ENCODE measurements around the gene E2F4.

E2F4 gene

GRCh38 chr16:67157892-67158635 is 33.9 kb upstream of the E2F4 start:
- DNase-seq (ENCODE audit: low read depth in 1 of 2, low spot score in 1 of 2) = no peak

DNA sequence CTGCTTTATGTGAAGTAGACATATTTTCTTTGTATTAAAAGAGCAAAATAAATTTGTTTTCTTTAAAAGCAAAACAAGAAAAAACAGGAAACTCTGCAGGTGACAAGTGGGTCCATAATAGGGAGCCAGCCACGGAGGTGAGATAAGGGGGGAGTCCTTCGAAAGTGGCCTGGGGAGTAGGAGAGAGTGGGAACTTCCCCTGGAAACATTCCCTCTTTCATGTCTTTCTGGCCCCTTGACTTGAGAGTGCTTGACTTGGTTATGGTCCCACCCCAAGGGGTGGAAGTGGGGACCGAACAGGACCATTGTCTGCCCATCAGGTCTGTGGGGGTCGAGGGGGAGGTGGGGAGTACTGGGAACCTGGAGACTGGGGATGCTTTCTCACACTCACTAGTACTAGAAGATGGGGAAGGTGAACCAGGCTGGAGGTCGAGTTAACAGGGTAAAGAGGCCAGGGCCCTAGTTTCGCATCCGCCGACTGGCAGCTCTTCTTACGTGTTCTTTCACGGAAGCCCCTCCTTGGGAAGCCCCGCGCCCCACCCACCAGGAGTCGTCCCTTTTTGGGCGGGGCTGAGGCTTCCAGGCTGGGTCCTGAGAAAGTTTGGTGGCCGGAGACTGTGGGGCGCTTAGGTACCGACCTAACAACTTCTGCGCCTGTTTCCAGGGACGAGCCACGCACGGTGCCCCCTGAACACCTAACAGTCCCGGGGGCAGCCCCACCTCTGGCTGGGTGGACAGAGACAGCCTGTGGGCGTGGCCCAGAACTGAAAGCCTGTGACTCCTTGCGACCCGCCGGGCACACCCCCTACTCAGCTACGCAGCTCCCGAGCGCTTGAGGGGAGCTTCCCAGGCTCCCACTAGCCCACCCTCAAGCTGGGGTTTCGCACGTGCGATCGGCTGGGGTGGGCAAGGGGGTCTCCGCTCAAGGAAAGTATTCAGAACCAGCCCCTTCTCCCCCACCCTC is 33.0 kb upstream of the E2F4 start:
- peak; percentile 58 to 65 for DNase-seq (ENCODE audit: low read depth in 1 of 2, low spot score in 1 of 2)

DNA sequence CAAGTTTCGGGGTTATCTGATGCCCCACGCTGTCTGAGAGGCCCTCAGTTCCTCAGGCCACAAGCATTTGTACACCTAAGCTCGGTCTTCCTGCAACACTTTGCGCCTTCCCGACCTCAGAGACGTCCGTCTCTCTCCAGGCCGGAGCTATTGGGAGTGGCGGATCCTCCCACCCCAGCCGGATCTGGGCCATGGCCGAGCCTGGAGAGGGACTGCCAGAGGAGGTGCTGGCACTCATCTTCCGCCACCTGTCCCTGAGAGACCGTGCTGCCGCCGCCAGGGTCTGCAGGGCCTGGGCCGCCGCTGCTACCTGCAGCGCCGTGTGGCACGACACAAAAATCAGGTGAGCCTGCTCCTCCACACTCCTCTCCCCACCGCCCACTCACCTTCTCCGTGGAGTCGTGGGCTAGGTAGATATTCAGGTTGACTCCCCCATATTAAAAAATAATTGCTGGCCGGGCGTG is 30.3 kb upstream of the E2F4 start:
- DNase-seq (ENCODE audit: low read depth in 1 of 2, low spot score in 1 of 2) = no peak

DNA sequence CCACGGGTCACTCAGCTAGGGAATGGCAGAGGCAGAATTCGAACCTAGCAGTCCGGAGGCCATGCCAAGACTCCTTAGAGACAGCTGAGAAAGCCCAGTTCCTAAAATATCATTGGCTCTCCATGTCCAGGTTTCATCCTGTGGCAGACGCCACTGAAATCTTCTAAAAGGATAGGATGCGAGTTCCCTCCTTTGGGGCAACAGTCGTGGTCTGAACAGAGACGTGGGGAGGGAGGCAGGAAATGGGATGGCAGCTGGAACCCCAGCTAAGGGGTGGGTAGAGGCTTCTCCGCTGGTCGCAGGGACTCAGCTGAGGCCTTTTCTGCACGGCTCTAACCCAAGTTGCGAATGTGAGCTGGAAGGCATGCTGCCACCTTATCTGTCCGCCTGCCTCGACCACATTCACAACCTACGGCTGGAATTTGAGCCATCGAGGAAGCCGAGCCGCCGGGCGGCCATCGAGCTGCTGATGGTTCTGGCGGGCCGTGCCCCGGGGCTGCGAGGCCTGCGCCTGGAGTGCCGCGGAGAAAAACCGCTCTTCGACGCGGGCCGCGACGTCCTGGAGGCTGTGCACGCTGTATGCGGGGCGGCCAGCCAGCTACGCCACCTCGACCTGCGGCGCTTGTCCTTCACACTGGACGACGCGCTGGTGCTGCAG is 29.3 kb upstream of the E2F4 start:
- DNase-seq (ENCODE audit: low read depth in 1 of 2, low spot score in 1 of 2) = no peak

DNA sequence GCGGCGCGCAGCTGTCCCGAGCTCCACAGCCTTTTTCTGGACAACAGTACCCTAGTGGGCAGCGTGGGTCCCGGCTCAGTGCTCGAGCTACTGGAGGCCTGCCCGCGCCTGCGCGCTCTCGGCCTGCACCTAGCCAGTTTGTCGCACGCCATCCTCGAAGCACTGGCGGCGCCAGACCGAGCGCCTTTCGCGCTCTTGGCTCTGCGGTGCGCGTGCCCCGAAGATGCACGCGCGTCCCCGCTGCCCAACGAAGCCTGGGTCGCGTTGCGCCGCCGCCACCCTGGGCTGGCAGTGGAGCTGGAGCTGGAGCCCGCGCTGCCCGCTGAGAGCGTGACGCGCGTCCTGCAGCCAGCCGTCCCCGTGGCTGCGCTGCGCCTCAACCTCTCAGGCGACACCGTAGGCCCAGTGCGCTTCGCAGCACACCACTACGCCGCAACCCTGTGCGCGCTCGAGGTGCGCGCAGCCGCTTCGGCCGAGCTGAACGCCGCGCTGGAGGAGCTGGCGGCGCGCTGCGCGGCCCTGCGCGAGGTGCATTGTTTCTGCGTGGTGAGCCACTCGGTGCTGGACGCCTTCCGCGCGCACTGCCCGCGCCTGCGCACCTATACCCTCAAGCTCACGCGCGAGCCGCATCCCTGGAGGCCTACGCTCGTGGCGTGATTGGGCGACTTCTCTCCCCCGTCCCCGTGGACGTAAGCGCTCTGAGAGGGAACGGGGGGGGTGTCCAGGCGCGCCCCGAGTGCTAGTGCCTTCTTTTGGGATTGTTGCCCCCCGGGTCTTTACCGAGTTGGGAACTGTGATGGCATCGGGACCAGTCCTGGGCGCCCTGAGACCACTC is 28.6 kb upstream of the E2F4 start:
- no peak for DNase-seq (ENCODE audit: low read depth in 1 of 2, low spot score in 1 of 2)

DNA sequence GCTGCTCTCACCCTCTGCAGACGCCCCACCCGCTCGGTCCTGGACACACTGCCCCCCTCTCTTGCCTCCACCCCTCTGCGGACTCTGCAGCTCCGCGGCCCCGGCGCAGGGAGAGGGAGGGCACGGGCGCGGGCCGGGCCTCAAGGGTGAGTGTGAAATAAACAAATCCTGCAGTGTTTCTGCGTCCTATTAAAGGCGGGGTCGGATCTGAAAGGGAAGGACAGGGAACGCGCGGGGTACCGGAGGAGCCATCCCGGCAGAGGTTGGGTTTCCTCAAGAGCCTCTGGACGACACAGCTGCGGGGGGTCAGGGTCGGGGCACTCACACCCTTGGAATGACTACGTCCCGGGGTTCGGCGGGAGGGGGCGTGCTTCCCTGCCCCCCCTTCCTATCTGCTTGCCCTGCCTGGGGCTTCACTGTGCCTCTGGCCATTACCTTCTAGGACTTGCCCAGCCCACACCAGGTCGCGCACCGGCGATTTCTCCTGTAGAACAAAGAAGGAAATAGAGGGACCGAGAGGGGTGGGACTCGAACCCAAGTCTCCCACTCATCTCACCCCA is 27.9 kb upstream of the E2F4 start:
- no peak for DNase-seq (ENCODE audit: low read depth in 1 of 2, low spot score in 1 of 2)

- no peak for DNase-seq (ENCODE audit: low read depth in 1 of 2, low spot score in 1 of 2)
Observed at GRCh38 chr16:67164599-67165061, 27.3 kb upstream of the E2F4 start, which contains the start of gene HSF4. Gene HSF4, plus strand, starts transcription at chr16:67164745. Its CDS starts 67 bp downstream, at chr16:67164812.

DNA sequence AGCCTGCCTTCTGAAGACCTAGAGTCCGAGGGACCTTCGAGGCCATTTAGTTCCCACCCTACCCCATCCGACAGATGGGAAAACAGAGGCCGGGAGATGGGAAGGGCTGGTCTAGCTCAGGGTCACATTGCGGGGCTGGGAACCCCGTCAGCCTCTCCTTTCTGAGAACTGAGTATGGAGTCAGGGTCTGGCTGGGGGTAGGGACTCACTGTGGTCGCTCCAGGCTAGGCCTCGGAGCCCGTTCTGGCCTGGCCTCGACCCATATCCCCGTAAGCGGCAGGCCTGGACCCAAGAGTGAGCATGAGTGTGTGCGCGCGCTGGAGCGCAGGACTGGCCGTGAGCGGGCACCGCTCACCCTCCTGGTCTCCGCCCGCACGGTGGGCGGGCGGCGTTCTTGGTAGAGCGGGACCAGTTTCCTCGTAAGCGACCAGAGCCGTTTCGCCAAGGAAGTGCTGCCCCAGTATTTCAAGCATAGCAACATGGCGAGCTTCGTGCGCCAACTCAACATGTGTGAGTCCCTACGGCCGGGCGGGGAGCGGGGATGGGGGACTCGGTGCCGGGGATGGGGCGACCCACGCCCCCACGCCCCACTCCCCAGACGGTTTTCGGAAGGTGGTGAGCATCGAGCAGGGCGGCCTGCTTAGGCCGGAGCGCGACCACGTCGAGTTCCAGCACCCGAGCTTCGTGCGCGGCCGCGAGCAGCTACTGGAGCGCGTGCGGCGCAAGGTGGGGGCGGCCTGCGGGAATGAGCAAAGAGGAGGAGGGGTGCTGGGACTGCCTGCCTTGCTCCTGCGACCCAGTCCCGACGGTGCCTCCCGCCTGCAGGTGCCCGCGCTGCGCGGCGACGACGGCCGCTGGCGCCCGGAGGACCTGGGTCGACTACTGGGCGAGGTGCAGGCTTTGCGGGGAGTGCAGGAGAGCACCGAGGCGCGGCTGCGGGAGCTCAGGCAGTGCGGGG is 26.6 kb upstream of the E2F4 start:
- DNase-seq (ENCODE audit: low read depth in 1 of 2, low spot score in 1 of 2) = no peak

- DNase-seq (ENCODE audit: low read depth in 1 of 2, low spot score in 1 of 2) = no peak
Observed at GRCh38 chr16:67166110-67166547, 25.8 kb upstream of the E2F4 start.

DNA sequence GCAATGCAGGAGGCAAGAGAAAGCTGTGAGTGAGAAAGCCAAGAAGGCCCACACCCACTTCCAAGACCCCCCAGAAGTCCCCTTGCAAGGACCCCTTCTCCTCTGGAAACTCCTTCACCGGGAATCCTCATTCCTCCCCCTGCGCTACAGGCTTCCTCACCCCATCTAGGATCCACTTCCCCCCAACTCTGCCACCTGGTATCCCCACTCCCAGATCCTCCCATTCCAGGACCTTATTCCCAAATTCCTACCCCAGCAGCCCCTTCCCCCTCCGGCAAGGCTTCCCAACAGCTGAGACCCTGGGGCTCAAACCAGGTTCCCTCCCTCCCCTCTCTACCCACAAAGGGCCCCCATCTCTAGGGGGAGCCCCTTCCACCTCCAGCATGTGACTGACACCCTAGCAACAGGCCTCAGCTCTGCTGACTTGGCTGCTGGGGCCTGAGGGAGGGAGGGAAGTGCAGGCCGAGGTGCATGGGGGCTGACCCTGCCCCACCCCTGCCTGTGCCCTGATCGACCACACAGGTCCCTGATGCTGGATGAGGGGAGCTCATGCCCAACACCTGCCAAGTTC is 25.3 kb upstream of the E2F4 start:
- DNase-seq (ENCODE audit: low read depth in 1 of 2, low spot score in 1 of 2) = no peak

DNA sequence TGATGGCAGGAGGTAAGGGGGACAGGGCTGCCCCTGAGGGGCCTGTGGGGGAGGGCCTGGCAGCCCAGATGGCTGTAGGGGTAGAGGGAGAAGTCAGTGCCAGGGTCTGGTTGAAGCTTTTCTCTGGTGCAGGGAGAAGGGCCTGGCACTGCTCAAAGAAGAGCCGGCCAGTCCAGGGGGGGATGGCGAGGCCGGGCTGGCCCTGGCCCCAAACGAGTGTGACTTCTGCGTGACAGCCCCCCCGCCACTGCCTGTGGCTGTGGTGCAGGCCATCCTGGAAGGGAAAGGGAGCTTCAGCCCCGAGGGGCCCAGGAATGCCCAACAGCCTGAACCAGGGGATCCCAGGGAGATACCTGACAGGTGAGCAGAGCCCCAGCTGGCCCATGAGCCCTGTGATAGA is 24.4 kb upstream of the E2F4 start:
- DNase-seq (ENCODE audit: low read depth in 1 of 2, low spot score in 1 of 2) = no peak

GRCh38 chr16:67169011-67169451 is 22.9 kb upstream of the E2F4 start:
- DNase-seq (ENCODE audit: low read depth in 1 of 2, low spot score in 1 of 2) = no peak

DNA sequence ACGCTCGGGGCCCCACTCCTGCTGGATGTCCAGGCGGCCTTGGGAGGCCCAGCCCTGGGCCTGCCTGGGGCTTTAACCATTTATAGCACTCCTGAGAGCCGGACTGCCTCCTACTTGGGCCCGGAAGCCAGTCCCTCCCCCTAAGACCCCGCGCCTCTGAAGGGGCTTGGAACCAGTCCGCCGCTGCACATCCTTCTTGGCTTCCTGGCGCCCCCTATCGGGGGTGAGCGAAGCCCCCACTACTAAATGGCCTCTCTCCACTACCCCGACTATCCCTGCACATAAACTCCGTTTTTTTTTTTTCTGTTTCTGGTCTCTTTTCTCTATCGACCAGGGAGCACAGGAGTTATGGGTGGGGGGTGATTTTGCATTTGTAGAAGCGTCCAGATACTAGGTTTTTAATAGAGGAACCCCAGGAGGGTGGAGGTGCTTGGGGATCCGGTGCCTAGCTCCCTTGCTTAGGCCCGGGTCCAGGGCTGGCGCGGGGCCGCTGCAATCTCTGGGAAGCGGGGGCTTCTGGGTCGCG is 22.2 kb upstream of the E2F4 start:
- DNase-seq (ENCODE audit: low read depth in 1 of 2, low spot score in 1 of 2) = no peak

DNA sequence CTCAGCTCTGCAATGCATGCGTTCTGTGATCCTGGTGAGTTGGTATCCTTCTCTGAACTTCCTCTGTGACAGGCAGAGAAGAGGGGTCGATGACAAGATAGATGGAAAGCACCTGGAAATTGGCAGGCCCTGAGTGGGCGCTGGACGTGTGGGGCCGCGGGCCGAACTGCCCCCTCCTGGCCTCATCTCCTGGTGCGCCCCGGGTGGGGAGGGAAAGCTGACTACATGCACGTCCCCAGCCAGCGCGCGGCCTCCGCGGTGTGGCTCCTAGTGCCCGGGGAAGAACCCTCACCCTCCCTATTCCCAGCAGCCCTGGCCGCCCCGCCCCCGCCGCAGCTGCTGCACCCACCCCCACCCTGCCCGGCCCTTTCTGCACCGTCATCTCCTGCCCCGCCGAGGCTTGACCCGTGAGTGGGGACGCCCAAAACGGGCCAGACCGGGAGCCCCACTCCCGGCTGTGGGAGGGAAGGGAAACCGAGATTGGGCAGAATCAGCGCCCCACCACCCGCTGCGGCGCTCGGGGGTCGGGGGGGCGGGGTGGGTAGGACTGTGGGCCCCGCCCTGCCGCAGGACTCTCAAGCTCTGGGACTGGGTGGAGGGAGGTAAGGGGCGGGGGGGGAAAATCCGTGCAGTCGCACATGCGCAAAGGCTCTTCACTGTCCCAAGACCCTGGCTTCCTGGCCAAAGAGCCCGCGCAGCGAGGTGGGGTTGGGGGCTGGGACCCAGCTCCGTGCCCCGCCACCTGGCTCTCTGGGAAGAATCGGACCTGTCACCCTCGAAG is 21.6 kb upstream of the E2F4 start, which contains the start of gene NOL3:
NOL3 (plus strand) TSS at position 371 of the 781 bp plus-strand sequence.
- DNase-seq (ENCODE audit: low read depth in 1 of 2, low spot score in 1 of 2) = no peak

DNA sequence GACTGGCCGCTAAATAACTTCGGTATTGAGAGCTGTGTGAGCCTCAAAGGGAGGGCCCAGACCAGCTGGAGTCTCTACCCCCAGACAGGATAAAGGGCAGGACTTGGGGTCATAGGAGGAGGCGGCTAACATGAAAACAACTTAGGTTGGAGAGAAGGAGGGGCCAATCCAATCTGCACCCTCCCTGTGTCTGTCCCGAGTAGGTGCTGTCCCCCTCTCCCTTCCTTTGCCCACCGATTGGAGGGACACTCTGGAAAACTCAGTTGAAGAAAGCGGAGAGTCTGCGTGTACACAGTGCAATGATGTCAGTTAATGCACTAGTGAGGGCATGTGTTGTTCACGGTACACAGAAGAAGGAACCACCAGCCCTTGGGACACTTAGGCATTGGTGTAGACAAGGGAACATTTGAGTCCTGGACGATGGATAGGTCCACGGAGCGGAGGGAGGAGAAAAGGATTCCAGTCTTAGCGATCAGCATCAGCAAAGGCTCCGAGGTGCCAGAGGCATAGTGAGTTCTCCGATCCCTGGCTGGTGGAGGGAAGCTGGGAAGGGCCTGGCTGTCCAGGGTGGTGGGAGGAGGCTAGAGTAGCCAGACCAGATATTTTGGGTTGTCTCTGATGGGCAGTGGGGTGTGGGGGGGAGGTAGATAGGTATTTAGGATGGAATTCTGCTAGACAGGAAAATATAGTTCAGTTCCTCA is 20.9 kb upstream of the E2F4 start:
- no peak for DNase-seq (ENCODE audit: low read depth in 1 of 2, low spot score in 1 of 2)

DNA sequence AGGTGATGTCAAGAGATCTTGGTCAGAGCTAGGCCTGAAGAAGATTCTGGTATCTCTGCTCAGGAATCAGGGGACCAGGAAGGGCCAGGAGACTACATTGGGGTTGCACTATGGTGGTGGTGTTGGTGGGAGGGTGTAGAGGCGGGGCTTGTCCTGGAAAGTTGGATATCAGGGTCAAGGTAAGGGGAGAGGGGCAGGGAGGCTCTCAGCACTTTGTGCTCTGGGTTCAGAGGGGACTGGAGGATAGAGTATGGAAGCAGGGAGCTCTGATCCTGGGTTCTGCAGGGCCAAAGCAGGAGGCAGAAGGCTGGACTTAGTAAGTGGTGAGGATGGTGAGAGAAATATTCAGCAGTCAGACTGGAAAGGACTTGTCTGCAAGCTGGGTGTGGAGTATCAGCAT is 18.6 kb upstream of the E2F4 start:
- no peak for DNase-seq (ENCODE audit: low read depth in 1 of 2, low spot score in 1 of 2)

All from activated T-helper 1 cell treated with anti-CD3 and anti-CD28 coated beads, Interleukin-2, amount 50 U/mL, for 16 hours (primary cell).